ENCODE data around the gene ZHX3. TPM values are rescaled to one million over a fixed set of nuclear protein-coding genes. Genes with fewer than 3 reads are reported as not detected.

Gene ZHX3
- total and polyA plus RNA-seq, 4 donors = 3.2 to 30.0 (median 8.0) TPM

GRCh38 chr20:41357424-41358163, 40.1 kb upstream of the ZHX3 start (continued):
- TF ChIP-seq FOXA2 (IDR thresholded peaks at IDR 0.05) (no peak), HNF4A (conservative IDR thresholded peaks at IDR 0.05) (no peak), ATF3 (IDR thresholded peaks at IDR 0.05) (no peak), RAD21 (IDR thresholded peaks at IDR 0.05) (no peak), SP1 (IDR thresholded peaks at IDR 0.05) (no peak), NR2F2 (IDR thresholded peaks at IDR 0.05) (no peak), JUND (IDR thresholded peaks at IDR 0.05) (no peak), YY1 (IDR thresholded peaks at IDR 0.05) (no peak)

GRCh38 chr20:41356951-41357350, 39.4 kb upstream of the ZHX3 start:
- no peaks in the 10 kb centered on the region for H3K9me3 ChIP-seq (ENCODE audit: control insufficient read depth in 4 of 4, low read length in 3 of 4)
- H3K9ac ChIP-seq (ENCODE audit: low read depth in 1 of 2, low read length in 2 of 2) = no peak overlapping the region
- peaks cover 2 to 42% (median 11%) of the 10 kb centered on the region in 4 donors for H3K36me3 ChIP-seq (ENCODE audit: control insufficient read depth in 4 of 4, insufficient read depth in 3 of 4, low read depth in 1 of 4, low read length in 3 of 4)
- no peak overlapping the region for H3K27ac ChIP-seq (ENCODE audit: low read depth in 1 of 2, low read length in 2 of 2)
- DNase-seq (ENCODE audit: low spot score) = no peak
- WGBS = 94% methylated on average over 13 of the region's 13 CpGs
- peaks cover 4 to 14% (median 11%) of the 10 kb centered on the region in 4 donors for H3K4me1 ChIP-seq (ENCODE audit: control insufficient read depth in 4 of 4, insufficient read depth in 4 of 4, low read length in 3 of 4)
- no peak for TF ChIP-seq RAD21 (IDR thresholded peaks at IDR 0.05)
- TF ChIP-seq FOXA2 (IDR thresholded peaks at IDR 0.05) = no peak
- TF ChIP-seq ATF3 (IDR thresholded peaks at IDR 0.05) = no peak
- TF ChIP-seq EGR1 (IDR thresholded peaks at IDR 0.05; ENCODE audit: low read depth in 2 of 2) = no peak
- TF ChIP-seq NR2F2 (IDR thresholded peaks at IDR 0.05) = no peak
- H3K27me3 ChIP-seq (ENCODE audit: control insufficient read depth in 4 of 4, insufficient read depth in 4 of 4, low read length in 3 of 4) = no peaks in the 10 kb centered on the region
- H3K4me3 ChIP-seq (ENCODE audit: low read depth in 1 of 3, low read length in 3 of 3) = no peak overlapping the region

GRCh38 chr20:41355598-41356203, 38.2 kb upstream of the ZHX3 start:
- WGBS = 98% methylated on average over 7 of the region's 7 CpGs
- TF ChIP-seq FOXA1 (IDR thresholded peaks at IDR 0.05) (no peak), GABPA (IDR thresholded peaks at IDR 0.05 in 1 of 2, conservative IDR thresholded peaks at IDR 0.05 in 1 of 2) (no peak), CTCF (IDR thresholded peaks at IDR 0.05; ENCODE audit: low read depth, low read length, missing input control) (no peak), HNF4A (conservative IDR thresholded peaks at IDR 0.05) (no peak), ZBTB33 (IDR thresholded peaks at IDR 0.05) (no peak), TAF1 (conservative IDR thresholded peaks at IDR 0.05) (no peak), REST (IDR thresholded peaks at IDR 0.05) (no peak), HNF4G (IDR thresholded peaks at IDR 0.05) (no peak)
- no peak for DNase-seq (ENCODE audit: low spot score)
- Histone ChIP-seq H3K4me1 (ENCODE audit: control insufficient read depth in 4 of 4, insufficient read depth in 4 of 4, low read length in 3 of 4) (peaks cover 4 to 14% (median 11%) of the 10 kb centered on the region in 4 donors), H3K27me3 (ENCODE audit: control insufficient read depth in 4 of 4, insufficient read depth in 4 of 4, low read length in 3 of 4) (no peaks in the 10 kb centered on the region), H3K9ac (ENCODE audit: low read depth in 1 of 2, low read length in 2 of 2) (no peak overlapping the region), H3K36me3 (ENCODE audit: control insufficient read depth in 4 of 4, insufficient read depth in 3 of 4, low read depth in 1 of 4, low read length in 3 of 4) (peaks cover 2 to 44% (median 13%) of the 10 kb centered on the region in 4 donors), H3K4me3 (ENCODE audit: low read depth in 1 of 3, low read length in 3 of 3) (no peak overlapping the region), H3K9me3 (ENCODE audit: control insufficient read depth in 4 of 4, low read length in 3 of 4) (no peaks in the 10 kb centered on the region), H3K27ac (ENCODE audit: low read depth in 1 of 2, low read length in 2 of 2) (no peak overlapping the region)

Data from liver (tissue), 9 donors.